Cardiac muscle cell (in vitro differentiated cells and primary cell): ENCODE results near the gene GPR55. TPM values are rescaled to one million over a fixed set of nuclear protein-coding genes. Genes with fewer than 3 reads are reported as not detected.

ENCODE experiments used
- DNase-seq, 2 donors: peaks; one replicate each; pipeline versions ENCODE4 v3.0.0 to v3.0.0-alpha.2; 2010 to 2017; ENCODE audit warnings: low read depth in 1 of 2, low spot score in 1 of 2
- H3K27ac ChIP-seq: fragments of 200-600 bp; sonication (generic); 2 replicates; pipeline ENCODE4 v1.5.1; 2016
- H3K27me3 ChIP-seq: fragments of 200-600 bp; sonication (generic); 2 replicates; pipeline ENCODE4 v1.6.0; 2016; ENCODE audit warnings: control low read depth
- H3K36me3 ChIP-seq: fragments of 200-600 bp; sonication (generic); 2 replicates; pipeline ENCODE4 v1.5.1; 2016; ENCODE audit warnings: control low read depth
- H3K4me1 ChIP-seq: fragments of 200-600 bp; sonication (generic); 2 replicates; pipeline ENCODE4 v1.8.1; 2017; ENCODE audit warnings: low read depth, mild to moderate bottlenecking, mixed run types
- H3K4me3 ChIP-seq: fragments of 200-600 bp; sonication (generic); 2 replicates; pipeline ENCODE4 v1.5.1; 2016; ENCODE audit warnings: mild to moderate bottlenecking
- H3K9me3 ChIP-seq: fragments of 200-600 bp; sonication (generic); 2 replicates; pipeline ENCODE4 v1.5.1; 2017; ENCODE audit warnings: low read depth, mild to moderate bottlenecking, control low read depth
- polyA plus RNA-seq: library from polyadenylated mRNA; unstranded; fragments of >200 nt; fragmentation: Nextera tagmentation; extraction: Ambion mirVana; gene quantifications from 2 replicates; pipeline ENCODE4 v1.2.1, GENCODE V29; 2016
- total RNA-seq: library from RNA; depleted of rRNA; stranded (reverse); fragments of >200 nt; gene quantifications from 2 replicates; pipeline ENCODE4 v1.2.3, GENCODE V29; 2016
- TF ChIP-seq, protein P1 (sequence below): IDR thresholded peaks from 2 replicates; pipeline ENCODE4 v1.5.1; 2012; ENCODE audit warnings: low read depth, mild to moderate bottlenecking, low read length

Gene GPR55
- total and polyA plus RNA-seq, 2 experiments from 2014 or later: not detected

DNA sequence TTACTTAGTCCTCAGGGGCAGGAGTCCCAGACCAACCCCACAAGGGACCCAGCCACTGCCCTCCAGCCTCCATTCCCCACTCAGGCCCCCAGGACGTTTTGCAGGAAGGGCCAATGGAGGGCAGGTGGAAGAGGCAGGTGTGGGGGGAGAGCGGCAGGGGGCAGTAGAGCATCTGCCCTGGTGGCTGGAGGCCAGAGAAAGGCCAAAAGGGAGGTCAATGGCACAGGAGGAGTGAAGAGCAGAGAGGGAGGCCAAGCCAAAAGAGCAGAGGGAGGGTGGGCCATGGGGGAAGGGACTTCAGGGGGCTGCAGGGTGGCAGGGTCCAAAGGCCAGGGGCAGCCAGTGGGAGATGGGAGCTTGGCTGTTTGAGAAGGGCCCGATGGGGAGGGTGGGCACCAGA lies 17.3 kb upstream of the GPR55 start:
- Histone ChIP-seq H3K4me1 (no peaks in the 10 kb centered on the region), H3K9me3 (no peaks in the 10 kb centered on the region), H3K4me3 (no peak overlapping the region), H3K36me3 (no peaks in the 10 kb centered on the region), H3K27me3 (no peaks in the 10 kb centered on the region), H3K27ac (no peak overlapping the region)
- TF ChIP-seq, protein P1, sequence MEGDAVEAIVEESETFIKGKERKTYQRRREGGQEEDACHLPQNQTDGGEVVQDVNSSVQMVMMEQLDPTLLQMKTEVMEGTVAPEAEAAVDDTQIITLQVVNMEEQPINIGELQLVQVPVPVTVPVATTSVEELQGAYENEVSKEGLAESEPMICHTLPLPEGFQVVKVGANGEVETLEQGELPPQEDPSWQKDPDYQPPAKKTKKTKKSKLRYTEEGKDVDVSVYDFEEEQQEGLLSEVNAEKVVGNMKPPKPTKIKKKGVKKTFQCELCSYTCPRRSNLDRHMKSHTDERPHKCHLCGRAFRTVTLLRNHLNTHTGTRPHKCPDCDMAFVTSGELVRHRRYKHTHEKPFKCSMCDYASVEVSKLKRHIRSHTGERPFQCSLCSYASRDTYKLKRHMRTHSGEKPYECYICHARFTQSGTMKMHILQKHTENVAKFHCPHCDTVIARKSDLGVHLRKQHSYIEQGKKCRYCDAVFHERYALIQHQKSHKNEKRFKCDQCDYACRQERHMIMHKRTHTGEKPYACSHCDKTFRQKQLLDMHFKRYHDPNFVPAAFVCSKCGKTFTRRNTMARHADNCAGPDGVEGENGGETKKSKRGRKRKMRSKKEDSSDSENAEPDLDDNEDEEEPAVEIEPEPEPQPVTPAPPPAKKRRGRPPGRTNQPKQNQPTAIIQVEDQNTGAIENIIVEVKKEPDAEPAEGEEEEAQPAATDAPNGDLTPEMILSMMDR: no peak
- no peak for DNase-seq

DNA sequence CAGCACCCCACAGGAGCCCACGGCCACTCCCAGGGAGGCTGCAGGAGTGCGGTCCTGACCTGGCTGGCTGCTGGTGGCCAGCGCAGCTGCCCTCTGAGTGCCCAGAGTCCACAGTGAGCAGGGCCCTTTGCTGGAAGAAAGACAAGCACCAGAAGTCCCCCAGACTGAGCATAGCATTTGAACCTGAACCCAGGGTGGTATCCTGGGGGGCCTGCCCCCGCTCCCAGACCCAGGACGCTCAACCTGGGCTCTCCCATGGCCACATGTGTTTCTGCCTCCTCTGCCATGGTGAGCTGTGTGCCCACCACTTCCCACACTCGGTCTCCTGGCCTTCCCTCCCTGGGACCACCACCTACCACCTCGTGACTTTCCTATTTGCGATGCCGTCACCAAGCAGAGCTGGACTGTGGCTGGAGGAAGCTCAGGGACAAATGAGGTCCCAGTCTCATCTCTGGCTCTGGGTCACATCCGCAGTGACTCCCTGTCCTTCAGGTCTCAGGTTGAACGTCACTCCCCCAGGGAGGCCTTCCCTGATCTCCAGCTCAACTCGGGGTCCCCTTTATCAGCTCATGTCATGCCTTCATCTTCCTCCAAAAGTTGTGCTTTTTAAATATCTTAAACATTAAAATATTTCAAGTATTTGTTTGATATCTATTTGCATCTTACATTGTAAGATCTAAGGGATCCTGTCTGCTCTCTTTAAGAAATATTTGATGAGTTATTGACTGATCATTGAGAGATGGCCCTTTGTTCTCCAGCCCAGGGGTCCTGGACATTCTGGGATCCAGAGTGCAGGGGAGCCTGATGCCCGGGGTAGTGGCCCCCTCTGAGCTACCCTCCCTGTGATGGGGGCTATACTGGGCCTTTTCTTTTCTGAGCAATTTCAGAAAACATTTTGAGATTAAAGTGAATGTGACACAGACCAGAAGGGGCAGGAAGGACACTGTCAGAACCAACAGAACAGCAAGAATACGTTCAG lies 16.4 kb upstream of the GPR55 start:
- no peak overlapping the region for H3K27ac ChIP-seq
- H3K4me1 ChIP-seq: no peaks in the 10 kb centered on the region
- TF ChIP-seq, protein P1: no peak
- no peaks in the 10 kb centered on the region for H3K27me3 ChIP-seq
- no peaks in the 10 kb centered on the region for H3K36me3 ChIP-seq
- DNase-seq: no peak
- H3K9me3 ChIP-seq: no peaks in the 10 kb centered on the region
- no peak overlapping the region for H3K4me3 ChIP-seq

DNA sequence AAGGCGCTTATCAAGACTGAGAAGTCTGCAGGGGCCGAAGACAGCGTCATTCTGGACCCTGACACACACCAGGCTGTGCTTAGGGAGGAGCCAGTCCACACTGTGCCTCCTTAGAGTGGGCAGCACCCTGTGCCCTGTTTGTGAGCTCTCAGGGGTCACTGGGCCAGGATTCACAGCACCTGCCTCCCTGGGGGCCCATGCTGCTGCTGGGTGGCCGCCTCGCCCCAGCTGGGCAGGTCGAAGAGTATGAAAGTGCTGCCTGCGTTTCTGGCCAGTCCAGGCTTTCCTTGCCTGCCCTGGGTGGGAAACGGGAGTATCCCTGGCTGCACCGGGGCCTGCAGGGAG lies 15.4 kb upstream of the GPR55 start:
- H3K9me3 ChIP-seq: no peaks in the 10 kb centered on the region
- TF ChIP-seq, protein P1: no peak
- no peaks in the 10 kb centered on the region for H3K36me3 ChIP-seq
- H3K4me1 ChIP-seq: no peaks in the 10 kb centered on the region
- no peak overlapping the region for H3K4me3 ChIP-seq
- DNase-seq: no peak
- H3K27me3 ChIP-seq: no peaks in the 10 kb centered on the region
- no peak overlapping the region for H3K27ac ChIP-seq

DNA sequence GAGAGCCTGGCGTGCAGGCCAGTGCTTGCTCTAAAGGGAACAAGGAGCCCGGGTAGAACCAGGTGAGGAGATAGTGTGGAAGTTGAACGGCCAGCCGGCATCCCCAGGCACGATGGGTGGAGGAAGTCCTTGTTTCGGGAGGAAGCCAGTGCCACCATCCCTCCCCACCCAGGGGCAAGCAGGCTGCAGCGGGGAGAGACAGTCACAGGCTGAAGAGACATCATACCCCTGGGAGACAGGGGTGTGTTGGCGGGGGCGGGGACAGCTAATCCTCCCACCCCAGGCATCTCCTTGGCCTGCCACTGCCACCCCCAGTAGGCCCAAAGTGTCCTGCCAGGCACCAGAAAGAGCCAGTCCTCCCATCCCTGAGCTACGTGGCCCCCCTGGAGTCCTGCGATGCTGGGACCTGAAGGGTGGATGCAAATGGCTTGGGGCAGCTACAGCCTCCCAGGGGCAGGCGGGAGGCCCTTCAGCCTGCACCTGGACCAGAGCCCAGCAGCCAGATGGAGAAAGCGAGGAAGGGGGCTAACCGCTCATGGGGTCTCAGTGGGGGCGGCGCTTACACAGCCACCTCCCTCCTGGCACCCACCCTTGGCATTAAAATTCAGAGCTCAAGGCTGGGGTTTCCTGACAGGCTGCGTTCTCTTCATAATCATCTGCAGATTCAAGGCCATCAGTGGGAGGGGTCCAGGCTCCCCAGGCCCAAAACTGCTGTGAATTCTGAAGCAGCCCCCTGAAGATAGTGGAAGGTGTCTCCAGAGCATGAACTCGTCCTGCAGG lies 14.8 kb upstream of the GPR55 start:
- H3K27me3 ChIP-seq: no peaks in the 10 kb centered on the region
- H3K4me3 ChIP-seq: no peak overlapping the region
- no peaks in the 10 kb centered on the region for H3K36me3 ChIP-seq
- no peak for DNase-seq
- H3K27ac ChIP-seq: no peak overlapping the region
- TF ChIP-seq, protein P1: no peak
- no peaks in the 10 kb centered on the region for H3K9me3 ChIP-seq
- no peaks in the 10 kb centered on the region for H3K4me1 ChIP-seq

DNA sequence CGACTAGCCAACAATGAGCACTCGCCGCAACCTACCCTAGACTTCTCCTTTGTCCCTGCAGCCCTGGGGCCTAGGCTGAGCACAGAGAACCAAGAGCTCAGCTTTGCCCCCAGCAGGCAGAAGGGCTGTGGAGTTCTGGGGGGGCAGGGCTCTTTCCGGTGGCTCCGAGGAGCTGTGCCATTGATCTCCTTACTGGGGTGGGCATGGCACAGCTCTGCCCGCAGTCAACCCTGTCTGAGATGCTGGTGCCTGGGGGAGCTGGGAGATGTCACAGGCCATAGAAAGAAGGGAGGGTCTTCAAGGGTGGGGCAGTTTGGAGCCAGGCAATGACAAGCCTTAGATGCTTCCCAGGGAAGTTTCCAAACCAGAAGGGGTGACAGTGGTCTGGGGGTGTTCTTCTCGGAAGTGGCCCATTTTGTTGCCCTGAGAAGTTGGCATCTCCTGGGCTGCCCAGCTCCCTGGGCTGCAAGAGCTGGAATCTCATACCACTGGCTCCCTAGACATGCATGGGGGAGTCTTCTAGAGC lies 14.1 kb upstream of the GPR55 start:
- TF ChIP-seq, protein P1: no peak

More for the DNA sequence above, 14.1 kb upstream of the GPR55 start:
- Histone ChIP-seq H3K27me3 (no peaks in the 10 kb centered on the region), H3K4me3 (no peak overlapping the region), H3K27ac (no peak overlapping the region), H3K36me3 (no peaks in the 10 kb centered on the region), H3K9me3 (no peaks in the 10 kb centered on the region), H3K4me1 (no peaks in the 10 kb centered on the region)
- DNase-seq: no peak
